Fibroblast of pulmonary artery (primary cell): ENCODE results near the gene SMARCD1.

ENCODE experiments used
- DNase-seq: peaks from one replicate; pipeline ENCODE4 v3.0.0-alpha.2; 2010; ENCODE audit warnings: low read depth
- H3K4me3 ChIP-seq: replicated peaks from 2 replicates; pipeline ENCODE4 v1.5.1; 2011; ENCODE audit warnings: low read depth, mild to moderate bottlenecking, control low read depth, low read length, moderate library complexity
- CTCF ChIP-seq: IDR thresholded peaks from 2 replicates; pipeline ENCODE4 v1.5.1; 2011; ENCODE audit warnings: mild to moderate bottlenecking, control low read depth, low read length, inconsistent platforms; ENCODE audit errors: missing control alignments

The SMARCD1 gene

DNA sequence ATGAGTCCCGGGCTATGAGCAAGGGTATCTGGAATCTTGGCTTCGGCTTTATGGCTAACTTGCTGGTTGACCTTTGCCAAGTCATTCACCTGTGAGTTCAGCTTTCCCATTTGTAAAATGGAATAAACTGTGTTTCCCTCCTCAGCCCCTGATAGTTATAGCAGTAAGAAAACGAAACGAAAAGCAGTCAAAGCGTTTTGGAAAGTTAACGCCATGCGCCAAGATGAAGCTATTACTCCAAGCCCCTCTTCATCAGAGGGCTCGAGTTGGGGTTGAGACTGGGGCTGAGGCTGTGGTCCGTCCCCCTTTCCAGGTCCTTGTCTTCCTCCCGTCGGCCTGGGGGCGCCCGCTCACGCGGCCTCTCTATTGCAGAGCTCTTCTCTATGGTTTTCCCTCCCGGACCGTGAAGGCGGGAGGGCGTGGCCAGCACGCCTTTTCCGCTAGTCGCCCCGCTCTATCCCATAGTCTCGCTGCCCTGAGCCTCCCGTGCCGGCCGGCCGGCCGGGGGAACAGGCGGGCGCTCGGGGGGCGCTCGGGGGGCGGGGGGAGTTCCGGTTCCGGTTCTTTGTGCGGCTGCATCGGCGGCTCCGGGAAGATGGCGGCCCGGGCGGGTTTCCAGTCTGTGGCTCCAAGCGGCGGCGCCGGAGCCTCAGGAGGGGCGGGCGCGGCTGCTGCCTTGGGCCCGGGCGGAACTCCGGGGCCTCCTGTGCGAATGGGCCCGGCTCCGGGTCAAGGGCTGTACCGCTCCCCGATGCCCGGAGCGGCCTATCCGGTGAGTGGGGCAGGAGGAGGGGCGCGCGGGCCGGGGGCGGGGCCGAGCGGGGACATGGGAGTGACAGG is at the start of gene SMARCD1:
SMARCD1 (plus strand) TSS at position 568 of the 840 bp plus-strand sequence; CDS start at position 596, 28 bp downstream.
- TF ChIP-seq CTCF = peak; percentile 55
- peak within 1 kb of the TSS; percentile 90 for H3K4me3 ChIP-seq
- DNase-seq = peak; percentile 92

DNA sequence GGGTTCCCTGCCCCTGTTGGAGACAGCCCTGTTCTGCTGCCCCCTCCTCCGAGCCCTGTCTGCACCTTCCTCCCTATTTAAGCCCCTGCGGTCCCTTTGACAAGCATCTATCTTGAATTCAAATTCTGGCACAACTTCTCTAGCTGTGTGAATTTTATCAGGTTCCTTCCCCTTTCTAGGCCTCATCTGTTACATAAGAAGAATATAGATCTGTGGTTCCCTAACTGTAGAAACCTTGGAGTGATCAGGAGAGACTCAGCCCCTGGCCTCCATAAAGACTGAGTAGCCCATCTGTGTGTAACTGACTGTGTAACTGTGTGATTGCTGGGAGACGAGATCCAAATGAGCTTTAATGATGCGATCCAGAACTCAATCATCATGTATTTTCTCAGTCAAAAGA is 46.8 kb upstream of the SMARCD1 start:
- no peak for TF ChIP-seq CTCF
- H3K4me3 ChIP-seq = no peak overlapping the region
- no peak for DNase-seq

- TF ChIP-seq CTCF = peak; percentile 90
- DNase-seq = peak; percentile 81
- no peak overlapping the region for H3K4me3 ChIP-seq
Observed at GRCh38 chr12:50039151-50039835, 45.8 kb upstream of the SMARCD1 start.

GRCh38 chr12:50040657-50041056 is 44.5 kb upstream of the SMARCD1 start:
- no peak for DNase-seq
- no peak overlapping the region for H3K4me3 ChIP-seq
- no peak for TF ChIP-seq CTCF

GRCh38 chr12:50041062-50041860 is 43.9 kb upstream of the SMARCD1 start:
- no peak for DNase-seq
- H3K4me3 ChIP-seq = no peak overlapping the region
- no peak for TF ChIP-seq CTCF

- no peak for TF ChIP-seq CTCF
- no peak for DNase-seq
- H3K4me3 ChIP-seq = no peak overlapping the region
Observed at GRCh38 chr12:50041962-50042361, 43.2 kb upstream of the SMARCD1 start.
